HK-2 (cell line): ENCODE data around the gene CEACAM7.
"Not testable (repeated sequence)": the region's sequence is repeated elsewhere in the genome, so short reads cannot be mapped to it uniquely, and the experiment has no call there.

Source experiments
- DNase-seq: peaks from one replicate; pipeline ENCODE4 v3.0.0-alpha.2; 2018; ENCODE audit not compliant: unreplicated experiment

Gene CEACAM7

GRCh38 chr19:41688098-41688497 lies at the start of gene CEACAM7:
CEACAM7 (minus strand) TSS chr19:41688270; CDS start chr19:41688165, 105 bp downstream.
- no peak for DNase-seq

- no peak for DNase-seq
Measured at GRCh38 chr19:41735071-41735600, 47.1 kb upstream of the CEACAM7 start.

DNA sequence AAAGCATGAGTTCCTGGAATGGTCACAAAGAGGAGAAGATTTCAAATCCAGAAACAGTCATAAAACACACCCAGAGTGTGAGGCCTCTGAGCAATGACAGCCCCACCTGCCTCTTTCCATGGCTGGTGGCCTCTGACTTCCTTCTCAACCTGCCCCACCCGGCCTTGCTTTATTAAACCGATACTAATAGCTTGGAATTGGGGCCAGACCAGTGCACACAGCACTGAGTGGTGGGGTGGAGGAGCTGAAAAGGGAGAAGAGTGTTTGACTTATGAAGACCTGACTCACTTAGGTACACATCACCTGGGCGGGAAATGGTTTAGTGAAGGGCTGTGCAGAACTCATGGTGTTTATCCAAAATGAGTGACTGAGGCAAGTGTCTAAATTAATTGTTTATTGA lies 46.5 kb upstream of the CEACAM7 start:
- no peak for DNase-seq

GRCh38 chr19:41734156-41734555 lies 46.1 kb upstream of the CEACAM7 start:
- DNase-seq, result no peak

- no peak for DNase-seq
Measured at GRCh38 chr19:41726493-41726892, 38.4 kb upstream of the CEACAM7 start.

DNA sequence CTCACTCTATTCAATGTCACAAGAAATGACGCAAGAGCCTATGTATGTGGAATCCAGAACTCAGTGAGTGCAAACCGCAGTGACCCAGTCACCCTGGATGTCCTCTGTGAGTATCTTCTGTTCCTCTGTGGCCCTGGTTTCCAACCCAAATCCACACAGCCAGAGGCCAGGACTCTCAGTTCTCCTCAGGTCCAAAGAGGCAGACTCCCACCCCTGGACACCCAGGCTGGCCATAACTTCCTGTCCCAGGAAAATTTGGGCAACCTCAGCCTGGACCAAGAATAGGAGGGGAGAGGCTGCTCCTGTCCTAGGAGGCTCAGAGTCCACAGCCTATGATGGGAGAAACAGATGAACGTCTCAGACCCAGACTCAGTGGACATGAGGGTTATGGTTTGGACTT lies 32.0 kb upstream of the CEACAM7 start:
- no peak for DNase-seq

DNA sequence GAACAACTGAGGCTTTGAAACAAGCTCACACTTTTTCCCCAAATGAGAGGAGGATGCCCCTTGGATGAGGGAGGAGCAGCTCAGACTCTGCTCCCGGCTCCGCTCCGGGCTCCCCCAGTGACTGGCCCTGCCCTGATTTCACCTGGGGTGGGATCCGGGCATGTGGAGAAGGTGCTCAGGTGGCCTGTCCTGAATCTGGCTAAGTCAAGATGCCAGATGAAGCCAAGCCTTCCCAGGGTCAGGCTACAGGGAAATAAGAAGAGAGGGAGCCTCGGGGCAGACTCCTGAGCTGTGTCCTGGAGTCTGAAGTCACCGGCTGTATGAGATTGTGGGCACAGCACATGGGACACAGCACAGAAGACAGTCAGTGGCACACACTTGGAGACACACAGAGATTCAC lies 30.7 kb upstream of the CEACAM7 start:
- no peak for DNase-seq

DNA sequence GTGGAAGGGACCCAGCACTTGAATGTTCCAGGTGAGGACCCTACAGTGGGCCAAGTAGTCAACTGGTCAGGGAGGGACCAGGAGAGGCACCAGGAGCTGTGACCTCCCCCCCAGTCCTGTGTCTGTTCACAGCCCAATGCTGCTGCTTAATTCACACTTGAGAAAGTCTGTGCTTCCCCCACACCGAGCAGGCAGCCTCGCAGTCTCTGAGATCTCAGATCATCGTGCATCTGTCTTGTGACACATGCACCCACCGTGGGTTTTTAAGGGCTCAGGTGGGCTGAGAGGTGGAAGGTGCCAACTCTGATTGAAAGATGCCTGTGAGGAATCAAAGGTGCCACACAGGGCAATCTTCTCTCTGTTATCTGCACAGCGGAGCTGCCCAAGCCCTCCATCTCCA lies 26.5 kb upstream of the CEACAM7 start:
- no peak for DNase-seq

- DNase-seq, result no peak
Measured at GRCh38 chr19:41711376-41712261, 23.5 kb upstream of the CEACAM7 start.

GRCh38 chr19:41709951-41710645 lies 22.0 kb upstream of the CEACAM7 start:
- DNase-seq, result no peak

DNA sequence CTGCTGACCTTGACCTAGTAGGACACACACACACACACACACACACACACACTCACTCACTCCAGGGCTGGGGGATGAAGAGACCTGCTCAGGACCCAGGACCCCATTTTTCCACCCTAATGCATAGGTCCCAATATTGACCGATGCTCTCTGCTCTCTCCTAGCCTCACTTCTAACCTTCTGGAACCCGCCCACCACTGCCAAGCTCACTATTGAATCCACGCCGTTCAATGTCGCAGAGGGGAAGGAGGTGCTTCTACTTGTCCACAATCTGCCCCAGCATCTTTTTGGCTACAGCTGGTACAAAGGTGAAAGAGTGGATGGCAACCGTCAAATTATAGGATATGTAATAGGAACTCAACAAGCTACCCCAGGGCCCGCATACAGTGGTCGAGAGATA lies 21.4 kb upstream of the CEACAM7 start:
- not testable (repeated sequence) for DNase-seq

DNA sequence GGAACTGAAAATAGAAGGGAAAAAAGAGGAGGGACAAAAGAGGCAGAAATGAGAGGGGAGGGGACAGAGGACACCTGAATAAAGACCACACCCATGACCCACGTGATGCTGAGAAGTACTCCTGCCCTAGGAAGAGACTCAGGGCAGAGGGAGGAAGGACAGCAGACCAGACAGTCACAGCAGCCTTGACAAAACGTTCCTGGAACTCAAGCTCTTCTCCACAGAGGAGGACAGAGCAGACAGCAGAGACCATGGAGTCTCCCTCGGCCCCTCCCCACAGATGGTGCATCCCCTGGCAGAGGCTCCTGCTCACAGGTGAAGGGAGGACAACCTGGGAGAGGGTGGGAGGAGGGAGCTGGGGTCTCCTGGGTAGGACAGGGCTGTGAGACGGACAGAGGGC lies 20.4 kb upstream of the CEACAM7 start, which contains the start of gene CEACAM5:
CEACAM5 (plus strand) TSS at position 146 of the 400 bp plus-strand sequence; CDS start at position 252, 106 bp downstream.
- no peak for DNase-seq

DNA sequence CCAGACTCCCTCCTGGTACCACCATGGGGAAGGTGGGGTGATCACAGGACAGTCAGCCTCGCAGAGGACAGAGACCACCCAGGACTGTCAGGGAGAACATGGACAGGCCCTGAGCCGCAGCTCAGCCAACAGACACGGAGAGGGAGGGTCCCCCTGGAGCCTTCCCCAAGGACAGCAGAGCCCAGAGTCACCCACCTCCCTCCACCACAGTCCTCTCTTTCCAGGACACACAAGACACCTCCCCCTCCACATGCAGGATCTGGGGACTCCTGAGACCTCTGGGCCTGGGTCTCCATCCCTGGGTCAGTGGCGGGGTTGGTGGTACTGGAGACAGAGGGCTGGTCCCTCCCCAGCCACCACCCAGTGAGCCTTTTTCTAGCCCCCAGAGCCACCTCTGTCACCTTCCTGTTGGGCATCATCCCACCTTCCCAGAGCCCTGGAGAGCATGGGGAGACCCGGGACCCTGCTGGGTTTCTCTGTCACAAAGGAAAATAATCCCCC lies 19.9 kb upstream of the CEACAM7 start:
- DNase-seq, result no peak

DNA sequence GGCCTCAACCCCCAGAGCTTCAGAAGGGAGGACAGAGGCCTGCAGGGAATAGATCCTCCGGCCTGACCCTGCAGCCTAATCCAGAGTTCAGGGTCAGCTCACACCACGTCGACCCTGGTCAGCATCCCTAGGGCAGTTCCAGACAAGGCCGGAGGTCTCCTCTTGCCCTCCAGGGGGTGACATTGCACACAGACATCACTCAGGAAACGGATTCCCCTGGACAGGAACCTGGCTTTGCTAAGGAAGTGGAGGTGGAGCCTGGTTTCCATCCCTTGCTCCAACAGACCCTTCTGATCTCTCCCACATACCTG lies 19.4 kb upstream of the CEACAM7 start:
- DNase-seq, result no peak

DNA sequence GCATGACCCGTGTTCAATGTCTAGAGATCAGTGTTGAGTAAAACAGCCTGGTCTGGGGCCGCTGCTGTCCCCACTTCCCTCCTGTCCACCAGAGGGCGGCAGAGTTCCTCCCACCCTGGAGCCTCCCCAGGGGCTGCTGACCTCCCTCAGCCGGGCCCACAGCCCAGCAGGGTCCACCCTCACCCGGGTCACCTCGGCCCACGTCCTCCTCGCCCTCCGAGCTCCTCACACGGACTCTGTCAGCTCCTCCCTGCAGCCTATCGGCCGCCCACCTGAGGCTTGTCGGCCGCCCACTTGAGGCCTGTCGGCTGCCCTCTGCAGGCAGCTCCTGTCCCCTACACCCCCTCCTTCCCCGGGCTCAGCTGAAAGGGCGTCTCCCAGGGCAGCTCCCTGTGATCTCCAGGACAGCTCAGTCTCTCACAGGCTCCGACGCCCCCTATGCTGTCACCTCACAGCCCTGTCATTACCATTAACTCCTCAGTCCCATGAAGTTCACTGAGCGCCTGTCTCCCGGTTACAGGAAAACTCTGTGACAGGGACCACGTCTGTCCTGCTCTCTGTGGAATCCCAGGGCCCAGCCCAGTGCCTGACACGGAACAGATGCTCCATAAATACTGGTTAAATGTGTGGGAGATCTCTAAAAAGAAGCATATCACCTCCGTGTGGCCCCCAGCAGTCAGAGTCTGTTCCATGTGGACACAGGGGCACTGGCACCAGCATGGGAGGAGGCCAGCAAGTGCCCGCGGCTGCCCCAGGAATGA lies 18.9 kb upstream of the CEACAM7 start:
- peak; percentile 67 for DNase-seq

DNA sequence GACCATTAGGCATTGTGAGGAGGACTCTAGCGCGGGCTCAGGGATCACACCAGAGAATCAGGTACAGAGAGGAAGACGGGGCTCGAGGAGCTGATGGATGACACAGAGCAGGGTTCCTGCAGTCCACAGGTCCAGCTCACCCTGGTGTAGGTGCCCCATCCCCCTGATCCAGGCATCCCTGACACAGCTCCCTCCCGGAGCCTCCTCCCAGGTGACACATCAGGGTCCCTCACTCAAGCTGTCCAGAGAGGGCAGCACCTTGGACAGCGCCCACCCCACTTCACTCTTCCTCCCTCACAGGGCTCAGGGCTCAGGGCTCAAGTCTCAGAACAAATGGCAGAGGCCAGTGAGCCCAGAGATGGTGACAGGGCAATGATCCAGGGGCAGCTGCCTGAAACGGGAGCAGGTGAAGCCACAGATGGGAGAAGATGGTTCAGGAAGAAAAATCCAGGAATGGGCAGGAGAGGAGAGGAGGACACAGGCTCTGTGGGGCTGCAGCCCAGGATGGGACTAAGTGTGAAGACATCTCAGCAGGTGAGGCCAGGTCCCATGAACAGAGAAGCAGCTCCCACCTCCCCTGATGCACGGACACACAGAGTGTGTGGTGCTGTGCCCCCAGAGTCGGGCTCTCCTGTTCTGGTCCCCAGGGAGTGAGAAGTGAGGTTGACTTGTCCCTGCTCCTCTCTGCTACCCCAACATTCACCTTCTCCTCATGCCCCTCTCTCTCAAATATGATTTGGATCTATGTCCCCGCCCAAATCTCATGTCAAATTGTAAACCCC lies 17.5 kb upstream of the CEACAM7 start:
- peak; percentile 46 for DNase-seq

- DNase-seq, result no peak
Measured at GRCh38 chr19:41703602-41704293, 15.7 kb upstream of the CEACAM7 start.

- DNase-seq, result no peak
Measured at GRCh38 chr19:41702171-41702651, 14.1 kb upstream of the CEACAM7 start.

- no peak for DNase-seq
Measured at GRCh38 chr19:41701401-41702075, 13.5 kb upstream of the CEACAM7 start.
